GM19240 (cell line): ENCODE results near the gene CAMK2B.

Source experiments
- DNase-seq: peaks from one replicate; pipeline ENCODE4 v3.0.0; 2011; ENCODE audit warnings: low spot score; ENCODE audit not compliant: insufficient read length

Gene CAMK2B

DNA sequence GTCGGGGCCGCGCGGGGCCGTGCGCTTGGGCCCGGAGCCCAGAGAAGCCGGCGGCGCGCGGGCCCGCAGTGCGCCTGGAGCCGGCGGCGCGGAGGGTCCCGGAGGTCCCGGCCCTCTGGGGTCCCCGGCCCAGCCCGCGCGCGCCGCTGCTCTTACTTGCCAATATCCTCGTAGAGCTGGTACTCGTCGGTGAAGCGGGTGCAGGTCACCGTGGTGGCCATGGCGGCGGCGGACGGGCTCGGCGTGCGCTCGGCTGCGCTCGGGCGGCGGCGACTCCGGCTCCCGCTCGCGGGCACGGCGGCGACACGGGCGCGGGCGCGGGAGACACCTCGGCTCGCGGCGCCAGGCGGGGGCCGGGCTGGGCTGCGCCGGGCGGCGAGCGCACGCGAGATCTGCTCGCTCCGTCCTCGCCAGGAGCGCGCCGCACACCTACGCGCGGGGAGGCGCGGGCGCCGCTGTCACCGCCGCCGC is at the start of gene CAMK2B:
CAMK2B (minus strand) TSS at position 394 of the 471 bp plus-strand sequence; CDS start at position 221, 173 bp downstream.
- no peak for DNase-seq

DNA sequence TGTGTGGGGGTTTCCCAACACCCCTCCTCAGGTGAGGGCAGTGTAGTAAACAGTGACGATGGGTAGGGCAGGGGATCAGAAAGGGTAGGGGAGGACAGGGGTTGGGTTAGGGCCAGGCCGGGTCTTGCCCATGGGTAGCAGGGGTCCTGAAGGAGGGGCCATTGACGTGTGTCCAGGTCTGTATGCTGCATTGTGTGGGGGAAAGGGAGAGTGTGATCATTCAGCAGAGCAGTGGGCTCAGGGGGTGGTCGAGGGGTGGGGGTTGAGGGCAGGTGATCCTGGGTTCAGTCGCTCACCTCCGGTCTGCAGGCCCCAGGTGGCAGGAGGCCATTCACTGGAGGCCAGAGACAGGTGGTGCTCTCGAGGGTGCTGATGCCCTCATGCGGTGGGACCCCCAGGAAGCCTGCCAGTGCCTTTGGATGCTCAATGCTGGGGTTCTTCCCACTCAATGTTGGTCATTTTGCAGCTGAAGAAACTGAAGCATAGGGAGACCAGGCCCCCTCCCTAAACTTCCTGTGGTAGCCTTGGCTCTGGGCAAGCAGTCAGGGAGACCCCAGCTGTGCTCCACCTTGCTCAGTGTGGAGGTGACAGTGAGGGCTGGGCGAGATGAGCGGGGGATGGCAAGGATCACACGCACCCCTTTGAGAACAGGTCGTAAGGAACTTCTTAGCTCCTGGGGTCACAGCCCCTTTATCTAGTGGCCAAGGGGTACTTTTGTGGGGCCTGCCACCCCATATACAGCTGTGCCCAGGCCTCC is 48.8 kb upstream of the CAMK2B start:
- no peak for DNase-seq

DNA sequence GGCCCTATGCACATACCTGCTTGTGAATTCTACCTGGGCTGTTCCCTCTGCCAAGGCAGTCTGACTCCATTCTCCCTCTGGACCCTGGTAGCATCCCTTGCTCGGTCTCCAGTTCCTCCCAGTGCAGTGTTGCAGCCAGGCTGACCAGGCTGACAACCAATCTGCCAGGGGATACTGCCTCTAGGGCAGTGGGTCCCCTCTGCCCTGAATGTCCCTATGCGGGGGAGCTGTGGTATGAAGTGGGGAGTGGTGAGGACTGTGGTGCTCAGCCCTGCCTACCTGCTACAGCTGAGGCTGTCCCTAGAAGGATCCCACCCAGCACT is 48.0 kb upstream of the CAMK2B start:
- DNase-seq = no peak

DNA sequence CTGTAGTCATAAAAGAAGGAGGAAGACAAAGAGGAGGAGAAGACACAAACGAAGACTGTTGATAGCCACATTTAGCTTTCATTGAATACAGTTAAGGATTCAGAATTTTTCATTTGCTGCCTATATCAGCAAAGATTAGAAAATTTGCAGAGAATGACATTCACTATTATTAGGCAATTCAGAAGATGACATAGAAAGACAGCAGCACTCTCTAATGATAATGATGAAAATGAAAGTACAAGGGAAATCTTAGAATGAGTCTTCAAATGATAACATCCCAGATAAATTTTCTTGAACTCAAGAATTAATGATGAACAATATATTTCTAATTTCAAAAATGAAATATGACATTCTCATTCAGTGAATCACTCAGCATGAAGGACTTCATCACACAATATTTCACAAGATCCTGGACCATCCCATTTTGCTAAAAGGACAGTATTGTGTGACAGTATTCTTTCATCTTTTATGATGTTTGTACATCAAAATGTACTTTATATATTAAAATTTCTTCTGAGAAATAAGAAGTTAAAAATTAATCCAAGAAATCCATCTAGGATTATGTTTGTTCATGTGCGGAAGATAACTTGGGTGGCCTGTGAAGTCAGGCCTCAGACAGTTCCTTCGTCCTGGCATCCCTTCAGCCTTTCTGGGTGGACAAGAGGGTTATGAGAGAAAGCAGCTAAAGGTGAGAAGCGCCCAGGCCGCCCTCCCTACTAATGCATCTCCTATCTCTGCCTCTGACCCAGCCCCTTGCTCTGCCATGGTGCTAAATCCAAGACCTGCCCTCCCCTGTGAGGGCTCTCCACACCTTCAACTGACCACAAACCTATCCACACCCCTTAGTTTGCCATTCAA is 47.4 kb upstream of the CAMK2B start:
- no peak for DNase-seq

DNA sequence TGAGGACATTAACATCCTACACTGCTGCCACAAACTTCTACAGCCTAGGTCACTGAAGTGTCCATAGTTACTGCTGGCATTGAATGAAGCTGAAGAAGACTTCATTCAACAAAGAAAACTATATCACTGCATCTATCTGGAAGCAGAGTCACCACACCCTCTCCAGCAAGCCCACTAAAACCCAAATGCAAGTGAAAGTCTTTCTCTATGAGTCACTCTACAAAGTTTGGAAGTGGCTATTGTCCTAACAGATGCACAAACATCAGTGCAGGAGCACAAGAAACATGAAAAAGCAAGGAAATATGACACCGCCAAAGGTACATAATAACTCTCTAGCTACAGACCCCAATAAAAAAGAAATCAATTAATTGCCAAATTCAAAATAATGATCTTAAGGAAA is 43.5 kb upstream of the CAMK2B start:
- no peak for DNase-seq

- no peak for DNase-seq
Observed at GRCh38 chr7:44368455-44368854, 43.1 kb upstream of the CAMK2B start.

DNA sequence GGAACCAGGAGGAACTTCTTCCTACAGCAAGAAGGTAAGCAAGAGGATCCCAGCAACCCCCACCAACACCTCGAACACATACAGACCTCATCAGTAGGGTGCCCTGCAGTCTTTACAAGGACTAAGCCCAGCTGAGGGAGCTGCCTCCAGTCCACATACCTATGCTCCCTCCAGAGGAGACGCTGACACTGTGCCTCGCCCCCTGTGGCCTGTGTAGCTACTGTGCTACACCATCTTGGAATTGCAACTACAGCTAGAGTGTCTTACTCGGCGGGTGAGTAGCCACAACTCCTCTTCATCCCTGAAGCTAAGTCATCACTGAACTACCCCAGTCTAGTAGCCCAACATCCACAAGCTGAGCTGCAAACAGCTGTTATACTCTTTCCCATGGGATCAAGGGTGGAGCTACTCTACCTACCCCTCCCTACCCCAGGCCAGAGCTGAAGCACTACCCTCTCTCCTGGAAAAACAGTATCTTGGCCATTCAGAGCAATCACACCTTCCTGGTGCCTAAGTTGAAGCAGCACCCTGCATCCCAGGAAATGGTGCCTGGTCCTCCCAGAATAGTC is 42.2 kb upstream of the CAMK2B start:
- no peak for DNase-seq

DNA sequence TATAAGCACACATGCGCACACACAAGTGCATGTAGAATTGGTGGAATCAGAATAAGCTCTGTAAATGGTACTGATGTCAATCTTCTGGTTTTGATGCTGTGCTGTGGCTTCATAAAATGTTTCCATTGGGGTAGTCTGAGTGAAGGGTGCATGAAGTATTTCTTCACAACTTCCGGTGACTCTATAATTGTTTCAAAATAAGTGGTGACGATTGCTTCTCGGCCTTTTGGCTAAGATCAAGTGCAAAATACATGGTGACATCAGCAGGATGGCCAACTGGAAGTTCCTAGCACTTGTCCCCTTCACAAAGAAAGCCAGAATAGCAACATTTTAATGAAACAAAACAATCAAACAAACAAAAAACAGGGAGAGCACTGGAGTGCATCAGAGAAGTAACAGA is 41.6 kb upstream of the CAMK2B start:
- DNase-seq = no peak

DNA sequence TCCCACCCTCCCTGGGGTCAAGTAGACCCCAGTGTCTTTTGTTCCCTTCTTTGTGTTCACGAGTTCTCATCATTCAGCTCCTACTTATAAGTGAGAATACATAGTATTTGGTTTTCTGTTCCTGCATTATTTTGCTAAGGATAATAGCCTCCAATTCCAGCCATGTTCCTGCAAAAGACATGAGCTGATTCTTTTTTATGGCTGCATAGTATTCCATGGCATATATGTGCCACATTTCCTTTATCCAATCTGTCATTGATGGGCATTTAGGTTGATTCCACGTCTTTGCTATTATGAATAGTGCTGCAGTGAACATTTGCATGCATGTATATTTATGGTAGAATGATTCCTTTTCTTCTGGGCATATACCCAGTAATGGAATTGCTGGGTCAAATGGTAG is 28.3 kb upstream of the CAMK2B start:
- DNase-seq = no peak

GRCh38 chr7:44348851-44349781 is 23.7 kb upstream of the CAMK2B start:
- DNase-seq = no peak

GRCh38 chr7:44348300-44348699 is 22.9 kb upstream of the CAMK2B start:
- no peak for DNase-seq

- DNase-seq = no peak
Observed at GRCh38 chr7:44347546-44348114, 22.2 kb upstream of the CAMK2B start.

GRCh38 chr7:44346063-44346462 is 20.7 kb upstream of the CAMK2B start:
- DNase-seq = no peak

DNA sequence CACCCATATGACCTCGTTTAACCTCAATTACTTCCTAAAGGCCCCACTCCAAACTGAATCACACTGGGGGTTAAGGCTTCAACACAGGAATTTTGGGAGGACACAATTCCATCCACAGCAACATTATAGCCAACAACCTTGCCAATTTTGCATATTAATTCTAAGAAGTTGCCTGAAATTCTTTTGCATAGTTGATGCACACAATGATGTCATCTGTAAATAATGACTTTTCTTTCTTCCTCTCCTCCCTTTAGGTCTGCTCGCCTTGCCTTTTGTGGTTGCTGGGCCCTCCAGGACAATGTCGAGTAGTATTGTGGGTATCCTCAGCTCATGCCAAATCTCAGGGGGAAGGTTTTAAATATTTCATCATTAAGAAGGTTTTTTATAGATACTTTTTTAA is 16.0 kb upstream of the CAMK2B start:
- DNase-seq = no peak

DNA sequence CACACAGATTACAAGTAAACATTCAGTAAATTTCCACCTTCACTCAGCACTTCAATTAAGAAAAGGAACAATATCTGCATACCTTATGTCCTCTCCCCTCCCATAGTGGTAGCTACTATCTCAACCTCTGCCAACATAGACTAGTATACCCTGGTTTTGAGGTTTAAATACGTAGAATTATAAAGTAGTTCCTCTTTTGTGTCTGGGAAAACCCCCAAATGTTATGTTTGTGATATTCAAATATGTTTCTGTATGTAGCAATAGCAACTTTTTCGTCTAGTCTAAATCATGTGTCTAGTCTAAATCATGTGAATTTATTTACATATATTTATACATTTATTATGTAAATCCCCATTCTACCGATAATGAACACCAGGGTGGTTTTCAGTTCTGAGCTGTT is 13.2 kb upstream of the CAMK2B start:
- DNase-seq = no peak

DNA sequence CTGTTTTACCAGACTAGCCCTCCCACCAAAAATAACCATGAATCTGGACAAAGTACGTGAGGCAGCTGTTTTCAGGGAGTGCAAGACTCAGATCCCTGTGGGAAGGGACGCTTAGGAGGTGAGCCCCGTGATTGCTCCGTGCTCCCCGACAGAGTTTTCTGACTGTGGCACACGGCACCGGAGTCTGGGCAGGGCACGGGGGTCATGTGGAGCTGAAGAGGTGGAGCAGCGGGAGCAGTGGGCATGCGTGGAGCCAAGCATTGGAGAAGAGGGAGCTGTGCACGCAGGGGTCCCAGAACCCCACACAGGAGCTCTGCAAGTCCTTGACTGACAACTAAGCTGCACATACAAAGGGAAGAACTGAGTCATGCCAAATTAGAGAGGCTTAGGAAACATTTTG is 11.1 kb upstream of the CAMK2B start:
- DNase-seq = no peak

- no peak for DNase-seq
Observed at GRCh38 chr7:44335184-44335583, 9.8 kb upstream of the CAMK2B start.

- DNase-seq = no peak
Observed at GRCh38 chr7:44334734-44335097, 9.3 kb upstream of the CAMK2B start.

DNA sequence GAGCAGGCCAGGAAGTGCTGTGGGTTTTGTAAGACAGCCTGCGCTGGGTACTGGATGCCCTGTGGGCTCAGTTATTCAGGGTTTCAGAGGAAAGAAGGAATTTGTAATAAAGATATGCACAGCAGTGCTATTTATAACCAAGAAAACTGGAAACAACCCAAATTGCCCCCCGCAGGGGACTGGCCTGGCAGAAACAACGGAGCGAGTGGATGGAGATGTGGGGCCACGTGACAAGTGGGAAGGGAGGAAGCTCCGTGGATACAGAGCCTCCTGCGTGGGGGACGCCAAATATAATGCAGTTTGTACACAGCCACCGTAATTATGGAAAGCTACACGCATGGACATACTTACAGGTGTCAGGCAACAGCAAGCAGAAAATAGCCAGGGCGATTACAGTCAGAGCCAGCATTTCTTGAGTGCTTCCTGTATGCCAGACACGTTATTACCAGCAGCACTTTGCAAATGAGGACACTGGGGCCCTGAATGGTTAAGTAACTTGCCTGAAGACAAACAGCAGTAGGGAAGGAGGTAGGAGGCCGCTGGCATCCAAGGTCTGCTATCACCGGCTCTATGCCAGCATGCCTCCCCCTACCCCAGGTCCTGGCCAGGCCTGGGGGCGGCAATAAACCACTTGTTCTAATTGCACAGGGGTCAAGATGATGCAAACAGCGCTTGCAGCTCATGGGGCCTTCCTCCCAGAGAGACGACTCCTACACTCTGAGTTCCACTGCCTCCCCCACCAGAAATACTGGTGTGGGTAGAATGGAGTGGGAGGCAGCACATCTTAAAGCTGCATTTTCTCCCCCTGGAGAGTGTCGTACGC is 8.7 kb upstream of the CAMK2B start:
- DNase-seq = no peak

GRCh38 chr7:44331682-44332081 is 6.3 kb upstream of the CAMK2B start:
- DNase-seq = no peak
